ENCODE data around the gene KPNA2.
"Not testable (repeated sequence)": the region's sequence is repeated elsewhere in the genome, so short reads cannot be mapped to it uniquely, and the experiment has no call there.

KPNA2 gene

GRCh38 chr17:68061512-68062313, 26.2 kb downstream of the KPNA2 start:
- DNase-seq: no peak

GRCh38 chr17:68065366-68065765, 29.8 kb downstream of the KPNA2 start:
- not testable (repeated sequence) for DNase-seq

GRCh38 chr17:68068512-68068911, 33.0 kb downstream of the KPNA2 start:
- DNase-seq: not testable (repeated sequence)

- not testable (repeated sequence) for DNase-seq
These were observed 35.3 kb downstream of the KPNA2 start for GRCh38 chr17:68070582-68071444.

GRCh38 chr17:68074279-68074678, 38.7 kb downstream of the KPNA2 start:
- no peak for DNase-seq

- not testable (repeated sequence) for DNase-seq
These were observed 40.5 kb downstream of the KPNA2 start for GRCh38 chr17:68075953-68076607.

- not testable (repeated sequence) for DNase-seq
These were observed 42.0 kb downstream of the KPNA2 start for GRCh38 chr17:68077498-68077897.

- no peak for DNase-seq
These were observed 45.0 kb downstream of the KPNA2 start for GRCh38 chr17:68080411-68081150.

GRCh38 chr17:68081305-68082265, 46.0 kb downstream of the KPNA2 start:
- not testable (repeated sequence) for DNase-seq

- no peak for DNase-seq
These were observed 50.3 kb downstream of the KPNA2 start for GRCh38 chr17:68085771-68086381.

GRCh38 chr17:68086666-68087065, 51.1 kb downstream of the KPNA2 start:
- not testable (repeated sequence) for DNase-seq

- DNase-seq: not testable (repeated sequence)
These were observed 51.6 kb downstream of the KPNA2 start for GRCh38 chr17:68087131-68087623.

GRCh38 chr17:68087851-68088250, 52.3 kb downstream of the KPNA2 start:
- no peak for DNase-seq

- DNase-seq: no peak
These were observed 54.3 kb downstream of the KPNA2 start for GRCh38 chr17:68089881-68090280.

- no peak for DNase-seq
These were observed 59.0 kb downstream of the KPNA2 start for GRCh38 chr17:68094481-68095078.

GRCh38 chr17:68095205-68095811, 59.8 kb downstream of the KPNA2 start:
- DNase-seq: no peak

GRCh38 chr17:68096111-68096510, 60.6 kb downstream of the KPNA2 start:
- DNase-seq: no peak
